ENCODE measurements around the gene ADAMTS2.

Gene ADAMTS2

GRCh38 chr5:179308563-179309382 lies 36.5 kb downstream of the ADAMTS2 start:
- TF ChIP-seq CTCF (IDR thresholded peaks at IDR 0.05; ENCODE audit: borderline replicate concordance, insufficient read depth, low read depth, low read length): no peak
- H3K4me3 ChIP-seq (ENCODE audit: low read depth, low read length): no peak overlapping the region

GRCh38 chr5:179307931-179308471 lies 37.3 kb downstream of the ADAMTS2 start:
- no peak overlapping the region for H3K4me3 ChIP-seq (ENCODE audit: low read depth, low read length)
- TF ChIP-seq CTCF (IDR thresholded peaks at IDR 0.05; ENCODE audit: borderline replicate concordance, insufficient read depth, low read depth, low read length): no peak

GRCh38 chr5:179307013-179307800 lies 38.1 kb downstream of the ADAMTS2 start:
- no peak for TF ChIP-seq CTCF (IDR thresholded peaks at IDR 0.05; ENCODE audit: borderline replicate concordance, insufficient read depth, low read depth, low read length)
- no peak overlapping the region for H3K4me3 ChIP-seq (ENCODE audit: low read depth, low read length)

GRCh38 chr5:179306191-179307012 lies 38.9 kb downstream of the ADAMTS2 start:
- no peak for TF ChIP-seq CTCF (IDR thresholded peaks at IDR 0.05; ENCODE audit: borderline replicate concordance, insufficient read depth, low read depth, low read length)
- H3K4me3 ChIP-seq (ENCODE audit: low read depth, low read length): no peak overlapping the region

GRCh38 chr5:179304871-179305270 lies 40.4 kb downstream of the ADAMTS2 start:
- TF ChIP-seq CTCF (IDR thresholded peaks at IDR 0.05; ENCODE audit: borderline replicate concordance, insufficient read depth, low read depth, low read length): no peak
- H3K4me3 ChIP-seq (ENCODE audit: low read depth, low read length): no peak overlapping the region

- no peak overlapping the region for H3K4me3 ChIP-seq (ENCODE audit: low read depth, low read length)
- no peak for TF ChIP-seq CTCF (IDR thresholded peaks at IDR 0.05; ENCODE audit: borderline replicate concordance, insufficient read depth, low read depth, low read length)
These were observed 40.8 kb downstream of the ADAMTS2 start for GRCh38 chr5:179304466-179304865.
